Omental fat pad (tissue), 4 donors: ENCODE measurements around the gene MPRIP. TPM values are rescaled to one million over a fixed set of nuclear protein-coding genes. Genes with fewer than 3 reads are reported as not detected.
"Not testable (repeated sequence)": the region's sequence is repeated elsewhere in the genome, so short reads cannot be mapped to it uniquely, and the experiment has no call there.

Source experiments
- ATAC-seq: fragments of 150-250 bp; one replicate; pipeline ENCODE4 v1.9.1; 2016; ENCODE audit warnings: mild to moderate bottlenecking, moderate library complexity; ENCODE audit not compliant: low FRiP score
- DNase-seq: peaks from one replicate; pipeline ENCODE4 v3.0.0-alpha.2; 2019; ENCODE audit warnings: low spot score
- total RNA-seq, 4 donors: library from RNA; depleted of rRNA; stranded (reverse); fragments of >200 nt; gene quantifications; one replicate each; pipeline ENCODE4 v1.1.0, GENCODE V29; 2016
- TF ChIP-seq, protein P1 (sequence below), 3 donors: fragments of 450-650 bp; IDR thresholded peaks; one replicate each; pipeline ENCODE4 v1.5.1; 2016 to 2017; ENCODE audit warnings: antibody characterized with exemption in 3 of 3, mild to moderate bottlenecking in 3 of 3, moderate library complexity in 2 of 3

Gene MPRIP
- total RNA-seq, 4 donors from 2014 or later: 68.6 to 196 (median 125) TPM

DNA sequence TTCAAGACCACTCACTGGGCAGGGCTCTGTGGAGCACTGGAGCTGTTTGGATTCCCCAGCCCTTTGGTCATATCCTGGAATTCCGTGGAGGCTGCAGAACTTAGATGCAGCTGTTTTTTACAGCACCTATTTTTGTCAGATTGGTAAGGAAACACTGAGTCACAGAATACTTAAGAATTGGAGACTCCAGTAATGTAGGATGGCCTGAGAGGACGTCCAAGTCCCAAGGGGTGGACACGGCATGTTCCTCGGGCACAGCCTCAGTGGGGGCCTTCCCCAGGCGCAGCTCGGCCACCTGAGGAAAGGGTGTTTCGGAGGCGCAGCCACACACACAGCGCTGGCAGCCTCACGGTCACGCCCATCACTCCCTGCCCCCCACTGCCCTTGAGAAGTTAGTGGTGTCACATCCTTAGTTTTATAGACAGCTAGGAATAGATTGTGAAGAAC is 149.1 kb downstream of the MPRIP start:
- DNase-seq: no peak
- TF ChIP-seq, protein P1, sequence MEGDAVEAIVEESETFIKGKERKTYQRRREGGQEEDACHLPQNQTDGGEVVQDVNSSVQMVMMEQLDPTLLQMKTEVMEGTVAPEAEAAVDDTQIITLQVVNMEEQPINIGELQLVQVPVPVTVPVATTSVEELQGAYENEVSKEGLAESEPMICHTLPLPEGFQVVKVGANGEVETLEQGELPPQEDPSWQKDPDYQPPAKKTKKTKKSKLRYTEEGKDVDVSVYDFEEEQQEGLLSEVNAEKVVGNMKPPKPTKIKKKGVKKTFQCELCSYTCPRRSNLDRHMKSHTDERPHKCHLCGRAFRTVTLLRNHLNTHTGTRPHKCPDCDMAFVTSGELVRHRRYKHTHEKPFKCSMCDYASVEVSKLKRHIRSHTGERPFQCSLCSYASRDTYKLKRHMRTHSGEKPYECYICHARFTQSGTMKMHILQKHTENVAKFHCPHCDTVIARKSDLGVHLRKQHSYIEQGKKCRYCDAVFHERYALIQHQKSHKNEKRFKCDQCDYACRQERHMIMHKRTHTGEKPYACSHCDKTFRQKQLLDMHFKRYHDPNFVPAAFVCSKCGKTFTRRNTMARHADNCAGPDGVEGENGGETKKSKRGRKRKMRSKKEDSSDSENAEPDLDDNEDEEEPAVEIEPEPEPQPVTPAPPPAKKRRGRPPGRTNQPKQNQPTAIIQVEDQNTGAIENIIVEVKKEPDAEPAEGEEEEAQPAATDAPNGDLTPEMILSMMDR (IDR thresholded peaks at IDR 0.05): no peak

DNA sequence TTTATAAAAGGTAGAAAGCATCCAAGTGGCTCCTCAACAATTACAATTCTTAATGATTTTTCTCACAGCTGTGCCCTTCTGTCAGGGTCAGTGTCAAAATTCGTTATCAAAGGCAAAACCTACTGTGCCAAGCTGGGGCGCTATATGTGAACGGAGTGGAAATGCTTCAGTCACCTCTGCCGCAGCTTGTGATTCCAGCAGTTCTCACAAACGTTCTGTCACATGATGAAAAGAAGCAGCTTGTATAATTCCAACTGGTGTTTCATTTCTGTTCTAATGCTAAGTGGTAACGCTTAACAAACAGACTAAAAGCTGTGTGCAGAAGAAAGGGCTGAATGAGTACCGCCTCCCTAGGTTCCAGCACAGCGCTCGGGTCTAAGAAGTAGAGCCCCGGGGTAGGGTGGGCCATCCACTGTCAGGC is 149.7 kb downstream of the MPRIP start:
- TF ChIP-seq, protein P1 (IDR thresholded peaks at IDR 0.05): no peak
- ATAC-seq (no peak), DNase-seq (no peak)

More for the DNA sequence above, 149.1 kb downstream of the MPRIP start:
- no peak for ATAC-seq

DNA sequence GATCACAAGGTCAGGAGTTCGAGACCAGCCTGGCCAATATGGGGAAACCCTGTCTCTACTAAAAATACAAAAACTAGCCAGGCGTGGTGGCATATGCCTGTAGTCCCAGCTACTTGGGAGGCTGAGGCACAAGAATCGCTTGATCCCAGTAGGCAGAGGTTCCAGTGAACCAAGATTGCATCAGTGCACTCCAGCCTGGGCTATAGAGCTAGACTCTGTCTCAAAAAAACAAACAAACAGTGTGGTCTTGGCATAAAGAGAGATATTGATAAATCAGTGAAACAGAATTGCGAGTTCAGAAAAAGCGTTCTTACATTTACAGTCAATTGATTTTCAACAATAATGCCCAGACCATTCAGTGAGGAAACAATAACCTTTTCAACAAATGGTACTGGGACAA is 153.2 kb downstream of the MPRIP start:
- not testable (repeated sequence) for ATAC-seq, DNase-seq

DNA sequence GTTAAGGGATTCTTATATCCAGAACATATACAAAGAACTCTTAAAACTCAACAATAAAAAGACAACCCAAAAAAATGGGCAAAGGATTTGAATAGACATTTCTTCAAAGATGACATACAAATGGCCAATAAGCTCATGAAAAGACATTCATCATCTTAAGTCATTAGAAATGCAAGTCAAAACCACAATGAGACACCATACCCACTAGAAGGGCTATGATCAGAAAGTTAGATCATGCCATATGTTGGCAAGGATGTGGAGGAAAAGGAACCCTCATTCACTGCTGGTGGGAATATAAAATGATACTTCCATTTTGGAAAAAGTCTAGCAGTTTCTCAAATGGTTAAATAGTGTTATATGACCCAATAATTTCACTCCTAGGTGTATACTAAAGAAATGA is 154.5 kb downstream of the MPRIP start:
- DNase-seq (no peak), ATAC-seq (no peak)
- TF ChIP-seq, protein P1 (IDR thresholded peaks at IDR 0.05): no peak

DNA sequence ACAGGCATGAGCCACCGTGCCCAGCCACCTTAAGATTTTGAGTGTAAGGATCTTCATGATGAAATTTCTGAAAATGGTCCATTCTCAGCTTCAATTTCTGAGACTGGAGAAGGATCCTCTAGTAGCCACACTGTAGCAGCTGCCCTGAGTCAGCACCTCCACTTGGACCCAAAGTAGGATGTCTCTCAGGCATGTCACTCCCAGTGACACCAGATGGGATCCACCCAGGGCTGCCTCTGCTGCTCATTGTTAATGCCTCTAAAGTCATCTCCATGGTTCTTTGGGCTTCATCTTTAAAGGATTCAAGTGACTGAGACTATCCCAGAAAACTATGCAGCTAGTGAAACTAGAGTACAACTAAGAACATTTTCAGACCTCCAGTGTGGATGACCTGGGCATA is 156.0 kb downstream of the MPRIP start:
- no peak for DNase-seq
- TF ChIP-seq, protein P1 (IDR thresholded peaks at IDR 0.05): no peak
- ATAC-seq: no peak

DNA sequence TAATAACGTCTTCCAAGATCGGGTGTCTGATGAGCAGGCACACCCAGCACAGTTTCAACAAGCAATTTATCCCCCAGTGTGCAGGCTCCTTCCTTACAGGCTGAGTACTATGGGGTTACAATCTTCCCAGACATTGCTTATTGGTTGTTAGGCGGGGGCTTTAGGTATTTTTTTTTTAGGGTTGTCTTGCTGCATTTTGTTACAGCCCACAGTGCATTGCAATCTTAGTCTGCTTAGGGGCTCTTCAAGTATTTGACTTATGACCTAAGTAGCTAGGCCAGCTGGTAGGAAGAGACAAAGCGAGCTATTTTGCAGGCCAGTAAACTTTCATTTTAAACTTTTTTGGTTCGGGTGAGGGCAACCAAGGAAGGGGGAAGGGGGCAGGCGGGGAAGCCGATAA is 158.1 kb downstream of the MPRIP start:
- no peak for ATAC-seq
- TF ChIP-seq, protein P1 (IDR thresholded peaks at IDR 0.05): no peak
- no peak for DNase-seq

DNA sequence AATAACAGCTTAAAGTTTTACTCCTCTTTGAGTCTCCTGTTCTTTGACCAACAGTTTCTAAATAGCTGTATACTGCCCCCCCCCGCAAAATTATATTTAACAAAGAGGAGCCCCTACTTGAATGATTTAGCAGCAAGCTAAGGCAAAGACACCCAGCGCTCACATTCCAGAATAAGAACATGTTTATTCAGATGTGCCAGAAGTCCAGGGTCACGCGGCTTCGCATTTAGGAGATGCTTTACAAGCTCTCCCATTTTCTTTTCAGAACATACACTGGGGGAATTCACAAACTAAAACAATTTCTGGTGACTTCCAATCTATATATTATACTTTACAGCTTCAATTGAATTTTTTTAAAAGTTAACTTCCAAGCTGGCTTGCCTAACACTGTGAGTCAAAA is 158.6 kb downstream of the MPRIP start:
- no peak for DNase-seq
- ATAC-seq: no peak
- TF ChIP-seq, protein P1 (IDR thresholded peaks at IDR 0.05): no peak

DNA sequence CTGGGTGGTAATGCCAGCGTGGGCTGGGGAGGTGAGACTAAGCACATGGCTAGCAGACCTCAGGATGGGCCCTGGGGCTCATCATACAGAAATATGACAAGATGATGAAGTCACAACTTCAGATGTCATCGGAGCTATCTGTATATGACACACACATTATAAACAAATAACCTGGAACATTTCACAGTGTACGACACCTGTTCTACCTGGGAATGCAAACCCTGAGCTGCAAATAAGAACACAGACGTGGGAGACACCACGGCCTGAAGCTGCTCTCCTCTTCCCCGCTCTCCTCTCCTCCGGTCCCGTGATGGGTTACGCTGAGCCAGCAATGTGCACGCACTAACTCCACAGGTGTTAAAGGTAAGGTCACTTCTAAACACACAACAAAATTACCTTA is 159.0 kb downstream of the MPRIP start:
- ATAC-seq: no peak
- TF ChIP-seq, protein P1 (IDR thresholded peaks at IDR 0.05): no peak
- DNase-seq: no peak
